ENCODE results near the gene EPOP.

The EPOP gene

GRCh38 chr17:38657824-38658740, 16.7 kb downstream of the EPOP start:
- Histone ChIP-seq H2AK5ac (ENCODE audit: low read depth, low read length) (peak overlapping the region; percentile 6), H3K36me3 (replicated peaks in 1 of 2; ENCODE audit: control insufficient read depth in 2 of 2, insufficient read depth in 2 of 2, low read length in 2 of 2) (no peaks in the 10 kb centered on the region), H3K9ac (ENCODE audit: low read depth, low read length, poor library complexity) (no peak overlapping the region), H2BK15ac (ENCODE audit: low read length) (no peak overlapping the region), H3K4ac (ENCODE audit: low read length) (no peak overlapping the region), H3K79me1 (ENCODE audit: low read depth, low read length) (no peaks in the 10 kb centered on the region), H4K8ac (ENCODE audit: low read depth, low read length) (no peak overlapping the region), H2BK12ac (ENCODE audit: low read length) (no peak overlapping the region), H2BK120ac (ENCODE audit: low read depth, low read length) (no peak overlapping the region), H2BK5ac (ENCODE audit: low read length) (peak overlapping the region; percentile 70), H3K9me3 (replicated peaks in 1 of 2; ENCODE audit: control insufficient read depth in 2 of 2, insufficient read depth in 1 of 2, low read depth in 1 of 2, low read length in 2 of 2) (no peaks in the 10 kb centered on the region), H3K14ac (ENCODE audit: low read length) (no peak overlapping the region), H3K4me1 (ENCODE audit: control insufficient read depth in 2 of 2, insufficient read depth in 1 of 2, low read depth in 1 of 2, low read length in 2 of 2) (peaks cover 11 to 28% of the 10 kb centered on the region in 2 donors), H4K91ac (ENCODE audit: low read depth, low read length, poor library complexity) (no peak overlapping the region), H3K27me3 (ENCODE audit: control insufficient read depth in 3 of 3, insufficient read depth in 3 of 3, low read depth in 1 of 3, low read length in 3 of 3) (peaks cover 0 to 30% (median 0%) of the 10 kb centered on the region in 3 experiments), H3K4me3 (ENCODE audit: low read length in 2 of 2) (no peak overlapping the region), H3K27ac (replicated peaks; ENCODE audit: low read length) (no peak overlapping the region), H2AFZ (ENCODE audit: low read length) (peak overlapping the region; percentile 51), H3K4me2 (ENCODE audit: insufficient read depth, low read length, poor library complexity, severe bottlenecking) (no peak overlapping the region), H3K18ac (ENCODE audit: low read length) (no peak overlapping the region), H3K23ac (ENCODE audit: low read depth, low read length, poor library complexity) (no peak overlapping the region)
- no peak for DNase-seq (ENCODE audit: low spot score)
- WGBS, 2 donors (ENCODE audit: extremely low coverage in 2 of 2, insufficient read length in 2 of 2, insufficient replicate concordance in 1 of 2), result no CpG with 5 or more reads among the region's 15 CpGs

- H4K91ac ChIP-seq (ENCODE audit: low read depth, low read length, poor library complexity), result no peak overlapping the region
- peak overlapping the region; percentile 39 for H2BK120ac ChIP-seq (ENCODE audit: low read depth, low read length)
- H3K9me3 ChIP-seq (replicated peaks in 1 of 2; ENCODE audit: control insufficient read depth in 2 of 2, insufficient read depth in 1 of 2, low read depth in 1 of 2, low read length in 2 of 2), result no peaks in the 10 kb centered on the region
- peak overlapping the region; percentile 61 for H2AK5ac ChIP-seq (ENCODE audit: low read depth, low read length)
- no peak overlapping the region for H2BK12ac ChIP-seq (ENCODE audit: low read length)
- no CpG with 5 or more reads among the region's 27 CpGs for WGBS, 2 donors (ENCODE audit: extremely low coverage in 2 of 2, insufficient read length in 2 of 2, insufficient replicate concordance in 1 of 2)
- no peaks in the 10 kb centered on the region for H3K36me3 ChIP-seq (replicated peaks in 1 of 2; ENCODE audit: control insufficient read depth in 2 of 2, insufficient read depth in 2 of 2, low read length in 2 of 2)
- peaks cover 11 to 28% of the 10 kb centered on the region in 2 donors for H3K4me1 ChIP-seq (ENCODE audit: control insufficient read depth in 2 of 2, insufficient read depth in 1 of 2, low read depth in 1 of 2, low read length in 2 of 2)
- no peak overlapping the region for H4K8ac ChIP-seq (ENCODE audit: low read depth, low read length)
- peak overlapping the region; percentile 51 for H2AFZ ChIP-seq (ENCODE audit: low read length)
- H3K4ac ChIP-seq (ENCODE audit: low read length), result no peak overlapping the region
- no peak overlapping the region for H3K4me3 ChIP-seq (ENCODE audit: low read length in 2 of 2)
- peak overlapping the region; percentile 66 for H2BK15ac ChIP-seq (ENCODE audit: low read length)
- H3K14ac ChIP-seq (ENCODE audit: low read length), result no peak overlapping the region
- H3K27ac ChIP-seq (replicated peaks; ENCODE audit: low read length), result no peak overlapping the region
- H3K23ac ChIP-seq (ENCODE audit: low read depth, low read length, poor library complexity), result no peak overlapping the region
- H3K79me1 ChIP-seq (ENCODE audit: low read depth, low read length), result no peaks in the 10 kb centered on the region
- no peak for DNase-seq (ENCODE audit: low spot score)
- no peak overlapping the region for H3K4me2 ChIP-seq (ENCODE audit: insufficient read depth, low read length, poor library complexity, severe bottlenecking)
- peak overlapping the region; percentile 76 for H3K18ac ChIP-seq (ENCODE audit: low read length)
- peaks cover 0 to 27% (median 0%) of the 10 kb centered on the region in 3 experiments for H3K27me3 ChIP-seq (ENCODE audit: control insufficient read depth in 3 of 3, insufficient read depth in 3 of 3, low read depth in 1 of 3, low read length in 3 of 3)
- no peak overlapping the region for H3K9ac ChIP-seq (ENCODE audit: low read depth, low read length, poor library complexity)
- peak overlapping the region; percentile 70 for H2BK5ac ChIP-seq (ENCODE audit: low read length)
Observed at GRCh38 chr17:38656959-38657823, 17.6 kb downstream of the EPOP start.

GRCh38 chr17:38654411-38655398, 20.1 kb downstream of the EPOP start:
- no peak overlapping the region for H3K27ac ChIP-seq (replicated peaks; ENCODE audit: low read length)
- DNase-seq (ENCODE audit: low spot score), result no peak
- H3K4me1 ChIP-seq (ENCODE audit: control insufficient read depth in 2 of 2, insufficient read depth in 1 of 2, low read depth in 1 of 2, low read length in 2 of 2), result peaks cover 11 to 28% of the 10 kb centered on the region in 2 donors
- peak overlapping the region; percentile 90 for H2BK15ac ChIP-seq (ENCODE audit: low read length)
- no peak overlapping the region for H3K9ac ChIP-seq (ENCODE audit: low read depth, low read length, poor library complexity)
- no peak overlapping the region for H4K91ac ChIP-seq (ENCODE audit: low read depth, low read length, poor library complexity)
- peak overlapping the region; percentile 26 for H2BK5ac ChIP-seq (ENCODE audit: low read length)
- no peak overlapping the region for H3K4me3 ChIP-seq (ENCODE audit: low read length in 2 of 2)
- H3K9me3 ChIP-seq (replicated peaks in 1 of 2; ENCODE audit: control insufficient read depth in 2 of 2, insufficient read depth in 1 of 2, low read depth in 1 of 2, low read length in 2 of 2), result no peaks in the 10 kb centered on the region
- H3K23ac ChIP-seq (ENCODE audit: low read depth, low read length, poor library complexity), result no peak overlapping the region
- no peaks in the 10 kb centered on the region for H3K36me3 ChIP-seq (replicated peaks in 1 of 2; ENCODE audit: control insufficient read depth in 2 of 2, insufficient read depth in 2 of 2, low read length in 2 of 2)
- H3K14ac ChIP-seq (ENCODE audit: low read length), result no peak overlapping the region
- H2BK120ac ChIP-seq (ENCODE audit: low read depth, low read length), result no peak overlapping the region
- WGBS, 2 donors (ENCODE audit: extremely low coverage in 2 of 2, insufficient read length in 2 of 2, insufficient replicate concordance in 1 of 2), result no CpG with 5 or more reads among the region's 21 CpGs
- peak overlapping the region; percentile 72 for H3K4ac ChIP-seq (ENCODE audit: low read length)
- peaks cover 0 to 21% (median 0%) of the 10 kb centered on the region in 3 experiments for H3K27me3 ChIP-seq (ENCODE audit: control insufficient read depth in 3 of 3, insufficient read depth in 3 of 3, low read depth in 1 of 3, low read length in 3 of 3)
- peak overlapping the region; percentile 52 for H3K18ac ChIP-seq (ENCODE audit: low read length)
- no peak overlapping the region for H2BK12ac ChIP-seq (ENCODE audit: low read length)
- H2AK5ac ChIP-seq (ENCODE audit: low read depth, low read length), result peak overlapping the region; percentile 89
- no peak overlapping the region for H3K4me2 ChIP-seq (ENCODE audit: insufficient read depth, low read length, poor library complexity, severe bottlenecking)
- H3K79me1 ChIP-seq (ENCODE audit: low read depth, low read length), result no peaks in the 10 kb centered on the region
- peak overlapping the region; percentile 79 for H2AFZ ChIP-seq (ENCODE audit: low read length)
- no peak overlapping the region for H4K8ac ChIP-seq (ENCODE audit: low read depth, low read length)
